GM12864 (cell line): ENCODE results near the gene COPE.

Experiments used
- DNase-seq: peaks from one replicate; pipeline ENCODE4 v3.0.0-alpha.2; 2011; ENCODE audit warnings: low read depth
- H3K4me3 ChIP-seq: 2 replicates; pipeline ENCODE4 v1.5.1; 2011; ENCODE audit warnings: mild to moderate bottlenecking, low read depth, low read length, control low read depth
- CTCF ChIP-seq: IDR thresholded peaks from 2 replicates; pipeline ENCODE4 v1.5.1; 2011; ENCODE audit warnings: low read depth, mild to moderate bottlenecking, moderate library complexity, low read length, control low read depth, inconsistent platforms; ENCODE audit errors: missing control alignments

COPE gene

GRCh38 chr19:18946918-18947317, 27.7 kb upstream of the COPE start:
- DNase-seq = no peak
- no peak overlapping the region for H3K4me3 ChIP-seq
- no peak for TF ChIP-seq CTCF

GRCh38 chr19:18946335-18946734, 27.1 kb upstream of the COPE start:
- no peak overlapping the region for H3K4me3 ChIP-seq
- no peak for TF ChIP-seq CTCF
- DNase-seq = no peak

GRCh38 chr19:18945297-18945696, 26.1 kb upstream of the COPE start:
- TF ChIP-seq CTCF = no peak
- no peak for DNase-seq
- no peak overlapping the region for H3K4me3 ChIP-seq

GRCh38 chr19:18943465-18943864, 24.3 kb upstream of the COPE start:
- DNase-seq = no peak
- TF ChIP-seq CTCF = no peak
- no peak overlapping the region for H3K4me3 ChIP-seq

- TF ChIP-seq CTCF = no peak
- H3K4me3 ChIP-seq = no peak overlapping the region
- DNase-seq = no peak
Measured at GRCh38 chr19:18942692-18943091, 23.5 kb upstream of the COPE start.

- H3K4me3 ChIP-seq = no peak overlapping the region
- no peak for TF ChIP-seq CTCF
- no peak for DNase-seq
Measured at GRCh38 chr19:18941628-18942354, 22.6 kb upstream of the COPE start.
